Epidermal melanocyte (primary cell): ENCODE data around the gene CCDC141.

Experiments
- DNase-seq: peaks from one replicate; pipeline ENCODE4 v3.0.0; 2011; ENCODE audit warnings: low spot score; ENCODE audit not compliant: insufficient read length

The CCDC141 gene

GRCh38 chr2:178787934-178788333 is 262.0 kb downstream of the CCDC141 start:
- DNase-seq: no peak

- no peak for DNase-seq
These were observed 262.8 kb downstream of the CCDC141 start for GRCh38 chr2:178787155-178787554.

- DNase-seq: no peak
These were observed 266.0 kb downstream of the CCDC141 start for GRCh38 chr2:178783889-178784288.

- DNase-seq: no peak
These were observed 267.7 kb downstream of the CCDC141 start for GRCh38 chr2:178782236-178782635.
